Right lobe of liver (tissue), 4 donors: Measurements from ENCODE around the gene TFRC.

Experiments used
- POLR2A ChIP-seq: fragments of 450-650 bp; IDR thresholded peaks from one replicate; pipeline ENCODE4 v1.6.1; 2017; ENCODE audit warnings: antibody characterized with exemption, mild to moderate bottlenecking
- TF ChIP-seq, protein P1 (sequence below), 4 donors: fragments of 200-600 bp in 3 of 4; fragments of 450-650 bp in 1 of 4; IDR thresholded peaks; one replicate each; pipeline versions ENCODE4 v1.5.1 to v1.8.0; 2016 to 2022; ENCODE audit warnings: antibody characterized with exemption in 4 of 4, mild to moderate bottlenecking in 2 of 4
- donor health status: DM: no; HTN: no; CAD: no.
- donor health status: DM: no; HTN: no; CAD: no.
- donor health status: DM: no; HTN: yes; CAD: no.

DNA sequence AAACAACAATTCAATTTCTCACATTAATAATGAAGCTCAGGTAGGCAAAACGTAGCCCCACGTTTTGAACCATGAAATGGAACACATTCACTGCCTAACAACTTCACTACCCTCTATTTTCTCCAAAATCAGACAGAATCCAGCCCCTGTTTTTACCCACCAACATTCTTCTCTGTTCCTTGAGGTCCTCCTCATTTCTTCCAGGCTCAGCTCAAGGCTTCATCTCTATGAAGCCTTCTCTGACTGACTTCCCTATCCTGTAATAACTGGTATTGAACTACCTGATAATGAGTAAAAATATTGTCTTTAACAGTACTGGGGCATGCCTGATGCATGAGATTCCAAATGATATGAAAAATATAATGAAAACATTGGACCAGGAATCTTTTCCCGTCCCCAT, 2.2 kb downstream of the TFRC start:
- TF ChIP-seq, protein P1, sequence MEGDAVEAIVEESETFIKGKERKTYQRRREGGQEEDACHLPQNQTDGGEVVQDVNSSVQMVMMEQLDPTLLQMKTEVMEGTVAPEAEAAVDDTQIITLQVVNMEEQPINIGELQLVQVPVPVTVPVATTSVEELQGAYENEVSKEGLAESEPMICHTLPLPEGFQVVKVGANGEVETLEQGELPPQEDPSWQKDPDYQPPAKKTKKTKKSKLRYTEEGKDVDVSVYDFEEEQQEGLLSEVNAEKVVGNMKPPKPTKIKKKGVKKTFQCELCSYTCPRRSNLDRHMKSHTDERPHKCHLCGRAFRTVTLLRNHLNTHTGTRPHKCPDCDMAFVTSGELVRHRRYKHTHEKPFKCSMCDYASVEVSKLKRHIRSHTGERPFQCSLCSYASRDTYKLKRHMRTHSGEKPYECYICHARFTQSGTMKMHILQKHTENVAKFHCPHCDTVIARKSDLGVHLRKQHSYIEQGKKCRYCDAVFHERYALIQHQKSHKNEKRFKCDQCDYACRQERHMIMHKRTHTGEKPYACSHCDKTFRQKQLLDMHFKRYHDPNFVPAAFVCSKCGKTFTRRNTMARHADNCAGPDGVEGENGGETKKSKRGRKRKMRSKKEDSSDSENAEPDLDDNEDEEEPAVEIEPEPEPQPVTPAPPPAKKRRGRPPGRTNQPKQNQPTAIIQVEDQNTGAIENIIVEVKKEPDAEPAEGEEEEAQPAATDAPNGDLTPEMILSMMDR (IDR thresholded peaks at IDR 0.05), result no peak
- no peak for TF ChIP-seq POLR2A
